H1 (cell line): ENCODE results near the gene LEPR. TPM values are rescaled to one million over a fixed set of nuclear protein-coding genes. Genes with fewer than 3 reads are reported as not detected.

Experiments
- CTCF ChIA-PET: fragments of 300-600 bp; sonication (Branson Sonifier 250); formaldehyde crosslinking; loops from one replicate; lab custom pipeline; 2021; ENCODE audit not compliant: partially characterized antibody; lab: Charles Lee
- POLR2A ChIA-PET: fragments of 300-600 bp; sonication (Branson Sonifier 250); formaldehyde crosslinking; loops from one replicate; lab custom pipeline; 2021; ENCODE audit warnings: inconsistent platforms; ENCODE audit not compliant: partially characterized antibody; lab: Charles Lee
- DNase-seq, 2 experiments: peaks; one replicate each; pipeline versions ENCODE4 v3.0.0 to v3.0.0-alpha.2; 2010 to 2022; ENCODE audit warnings: low spot score in 2 of 2, low read depth in 1 of 2, mixed read lengths in 1 of 2
- FAIRE-seq: peaks from 2 replicates; lab custom pipeline; 2011; peaks lifted over from hg19 to GRCh38; lab: Jason Lieb, UNC
- H2AFZ ChIP-seq: 2 replicates; pipeline ENCODE4 v1.8.1; 2012; ENCODE audit warnings: low read length, inconsistent platforms
- H2AK5ac ChIP-seq: 2 replicates; pipeline ENCODE4 v1.6.1; 2013; ENCODE audit warnings: low read depth, low read length
- H2BK120ac ChIP-seq: replicated peaks from 2 replicates; pipeline ENCODE3; 2013; ENCODE audit warnings: low read depth, low read length, inconsistent platforms
- H2BK12ac ChIP-seq: 2 replicates; pipeline ENCODE4 v1.6.1; 2013; ENCODE audit warnings: low read depth, low read length
- H2BK15ac ChIP-seq: 2 replicates; pipeline ENCODE4 v1.6.1; 2013; ENCODE audit warnings: low read length
- H2BK20ac ChIP-seq: 2 replicates; pipeline ENCODE4 v1.6.1; 2013; ENCODE audit warnings: low read length
- H2BK5ac ChIP-seq: 2 replicates; pipeline ENCODE4 v1.6.1; 2013; ENCODE audit warnings: low read depth, low read length
- H3K14ac ChIP-seq: 2 replicates; pipeline ENCODE4 v1.6.1; 2013; ENCODE audit warnings: inconsistent platforms; ENCODE audit not compliant: insufficient read length
- H3K18ac ChIP-seq: 2 replicates; pipeline ENCODE4 v1.6.1; 2013; ENCODE audit warnings: low read length; ENCODE audit errors: extremely low read depth
- H3K23ac ChIP-seq: 2 replicates; pipeline ENCODE4 v1.6.1; 2013; ENCODE audit warnings: inconsistent platforms; ENCODE audit not compliant: insufficient read length
- H3K23me2 ChIP-seq: 2 replicates; pipeline ENCODE4 v1.6.1; 2013; ENCODE audit warnings: low read depth, low read length
- H3K27ac ChIP-seq: 2 replicates; pipeline ENCODE4 v1.6.1; 2011; ENCODE audit warnings: low read depth, low read length, inconsistent platforms
- H3K27me3 ChIP-seq, 4 experiments: replicated peaks in 1 of 4; 1 replicate in 1 of 4; 2 replicates in 3 of 4; pipeline versions ENCODE4 v1.6.1 to v1.8.1; 2011 to 2013; ENCODE audit warnings: low read length in 3 of 4, mild to moderate bottlenecking in 3 of 4, inconsistent platforms in 2 of 4, mixed read lengths in 2 of 4, moderate library complexity in 1 of 4; ENCODE audit not compliant: control insufficient read depth in 3 of 4, insufficient read depth in 3 of 4; ENCODE audit errors: extremely low read depth in 1 of 4
- H3K36me3 ChIP-seq, 4 experiments: 2 replicates each; pipeline versions ENCODE4 v1.6.1 to v1.8.1; 2011 to 2013; ENCODE audit warnings: mild to moderate bottlenecking in 4 of 4, low read length in 3 of 4, moderate library complexity in 2 of 4, control low read depth in 1 of 4, inconsistent platforms in 1 of 4; ENCODE audit not compliant: insufficient read depth in 4 of 4, control insufficient read depth in 2 of 4
- H3K4ac ChIP-seq: replicated peaks from 2 replicates; pipeline ENCODE3; 2013; ENCODE audit warnings: low read length, low read depth, mixed read lengths, inconsistent platforms; ENCODE audit not compliant: insufficient read length
- H3K4me1 ChIP-seq, 4 experiments: replicated peaks in 1 of 4; 1 replicate in 1 of 4; 2 replicates in 3 of 4; pipeline versions ENCODE4 v1.6.1 to v1.8.1; 2011 to 2013; ENCODE audit warnings: low read length in 3 of 4, inconsistent platforms in 2 of 4, mixed read lengths in 1 of 4; ENCODE audit not compliant: insufficient read depth in 4 of 4, control insufficient read depth in 3 of 4
- H3K4me2 ChIP-seq, 2 experiments: 2 replicates each; pipeline versions ENCODE4 v1.6.1 to v1.8.1; 2011 to 2013; ENCODE audit warnings: low read depth in 2 of 2, low read length in 2 of 2, control low read depth in 1 of 2, inconsistent platforms in 1 of 2, mild to moderate bottlenecking in 1 of 2; ENCODE audit not compliant: insufficient read depth in 1 of 2
- H3K4me3 ChIP-seq, 4 experiments: fragments of 200-600, 300-600 bp in 1 of 4; sonication (generic), shearing (Covaris generic), sonication (Bioruptor Twin) in 1 of 4; 2 replicates each; pipeline versions ENCODE4 v1.5.1 to v1.8.1; 2011 to 2016; ENCODE audit warnings: low read length in 4 of 4, low read depth in 3 of 4, control low read depth in 2 of 4, inconsistent platforms in 2 of 4, mild to moderate bottlenecking in 2 of 4, mixed read lengths in 1 of 4, moderate library complexity in 1 of 4; ENCODE audit not compliant: insufficient read depth in 2 of 4; ENCODE audit errors: extremely low read depth in 1 of 4
- H3K56ac ChIP-seq: replicated peaks from 2 replicates; pipeline ENCODE3; 2013; ENCODE audit warnings: low read depth, mild to moderate bottlenecking, mixed read lengths, low read length, inconsistent platforms; ENCODE audit not compliant: insufficient read length
- H3K79me1 ChIP-seq: 2 replicates; pipeline ENCODE4 v1.6.1; 2013; ENCODE audit warnings: low read depth, low read length, control low read depth
- H3K79me2 ChIP-seq, 2 experiments: 2 replicates each; pipeline versions ENCODE4 v1.6.1 to v1.8.1; 2012 to 2013; ENCODE audit warnings: low read length in 2 of 2, mild to moderate bottlenecking in 2 of 2, inconsistent platforms in 1 of 2; ENCODE audit not compliant: insufficient read depth in 2 of 2, control insufficient read depth in 1 of 2
- H3K9ac ChIP-seq, 4 experiments: replicated peaks in 1 of 4; 1 replicate in 1 of 4; 2 replicates in 3 of 4; pipeline versions ENCODE4 v1.6.1 to v1.8.1; 2011 to 2013; ENCODE audit warnings: low read depth in 3 of 4, low read length in 3 of 4, control low read depth in 2 of 4, mild to moderate bottlenecking in 2 of 4, moderate library complexity in 2 of 4, inconsistent platforms in 1 of 4; ENCODE audit errors: extremely low read depth in 1 of 4
- H3K9me3 ChIP-seq, 2 experiments: 2 replicates each; pipeline versions ENCODE4 v1.6.1 to v1.8.1; 2012 to 2013; ENCODE audit warnings: mild to moderate bottlenecking in 2 of 2, moderate library complexity in 2 of 2, control low read depth in 1 of 2, inconsistent platforms in 1 of 2, low read depth in 1 of 2, low read length in 1 of 2, mixed read lengths in 1 of 2; ENCODE audit not compliant: insufficient read depth in 2 of 2
- H4K20me1 ChIP-seq, 2 experiments: replicated peaks in 1 of 2; 2 replicates each; pipeline versions ENCODE3 to v1.8.1; 2011 to 2013; ENCODE audit warnings: inconsistent platforms in 2 of 2, low read length in 2 of 2, mild to moderate bottlenecking in 1 of 2; ENCODE audit not compliant: insufficient read depth in 2 of 2, control insufficient read depth in 1 of 2
- H4K5ac ChIP-seq: 2 replicates; pipeline ENCODE4 v1.6.1; 2013; ENCODE audit warnings: low read length, low read depth, mixed read lengths, inconsistent platforms; ENCODE audit not compliant: insufficient read length
- H4K8ac ChIP-seq: 2 replicates; pipeline ENCODE4 v1.8.0; 2013; ENCODE audit warnings: mild to moderate bottlenecking, moderate library complexity, low read length, inconsistent platforms; ENCODE audit not compliant: insufficient read depth; ENCODE audit errors: extremely low read depth
- H4K91ac ChIP-seq: replicated peaks from 2 replicates; pipeline ENCODE3; 2013; ENCODE audit warnings: low read length, mixed read lengths, inconsistent platforms; ENCODE audit not compliant: insufficient read length
- CTCF ChIP-seq, 3 experiments: IDR thresholded peaks; 1 replicate in 2 of 3; 2 replicates in 1 of 3; pipeline versions ENCODE4 v1.5.1 to v1.6.1; 2011; ENCODE audit warnings: low read length in 3 of 3, mild to moderate bottlenecking in 3 of 3, inconsistent platforms in 2 of 3, low read depth in 1 of 3, moderate library complexity in 1 of 3; ENCODE audit not compliant: insufficient read depth in 1 of 3; ENCODE audit errors: control extremely low read depth in 1 of 3
- E2F6 ChIP-seq: IDR thresholded peaks from 2 replicates; pipeline ENCODE4 v1.6.1; 2012; ENCODE audit warnings: inconsistent platforms
- EGR1 ChIP-seq: IDR thresholded peaks from 2 replicates; pipeline ENCODE4 v1.6.1; 2011; ENCODE audit warnings: low read depth, low read length, borderline replicate concordance
- PHF8 ChIP-seq: fragments of 200-600 bp; sonication (generic); conservative IDR thresholded peaks from 2 replicates; pipeline ENCODE4 v1.7.1; 2012; ENCODE audit warnings: low read depth, mild to moderate bottlenecking, inconsistent platforms, low read length, moderate library complexity
- POLR2AphosphoS5 ChIP-seq: IDR thresholded peaks from 2 replicates; pipeline ENCODE4 v1.6.1; 2011; ENCODE audit warnings: low read depth, low read length
- RXRA ChIP-seq: IDR thresholded peaks from 2 replicates; pipeline ENCODE4 v1.6.1; 2011; ENCODE audit warnings: low read depth, mild to moderate bottlenecking, low read length, moderate library complexity; ENCODE audit not compliant: insufficient read depth
- SAP30 ChIP-seq: fragments of 300-600 bp; sonication (generic); IDR thresholded peaks from 2 replicates; pipeline ENCODE4 v1.7.1; 2012; ENCODE audit warnings: low read length, moderate library complexity, mild to moderate bottlenecking, inconsistent platforms; ENCODE audit not compliant: insufficient read depth, insufficient replicate concordance
- SP1 ChIP-seq: IDR thresholded peaks from 2 replicates; pipeline ENCODE4 v1.6.1; 2011; ENCODE audit warnings: low read depth, low read length
- SP2 ChIP-seq: IDR thresholded peaks from 2 replicates; pipeline ENCODE4 v1.6.1; 2012; ENCODE audit warnings: mild to moderate bottlenecking, low read length, inconsistent platforms
- TAF7 ChIP-seq: optimal IDR thresholded peaks from 2 replicates; pipeline ENCODE3; 2011; ENCODE audit warnings: low read depth, mild to moderate bottlenecking, inconsistent platforms, low read length, moderate library complexity, borderline replicate concordance
- TBP ChIP-seq: IDR thresholded peaks from 2 replicates; pipeline ENCODE4 v1.6.1; 2011; ENCODE audit warnings: low read depth, low read length, improper control_type of control experiment
- WGBS, 2 experiments: shearing (Covaris generic) in 1 of 2; methylation state at CpG; one replicate each; pipeline versions ENCODE4 v1.1.6 to v1.1.7; 2013 to 2015; ENCODE audit warnings: low lambda C conversion rate in 2 of 2, mixed read lengths in 2 of 2, inconsistent platforms in 1 of 2, low coverage in 1 of 2, missing lambda C conversion rate in 1 of 2; ENCODE audit not compliant: insufficient replicate concordance in 2 of 2, insufficient coverage in 1 of 2, insufficient read length in 1 of 2; ENCODE audit errors: extremely low coverage in 1 of 2, missing lambda C conversion rate in 1 of 2; 5-methylcytosine and 5-hydroxymethylcytosine counted together
- polyA plus RNA-seq, 7 experiments: library from polyadenylated mRNA; depleted of rRNA in 3 of 7; stranded (reverse) in 5 of 7; unstranded in 2 of 7; fragments of >200 nt in 5 of 7; fragments of 200-250 nt in 2 of 7; gene quantifications; 1 replicate in 5 of 7; 2 replicates in 1 of 7; 4 replicates in 1 of 7; pipeline versions ENCODE4 v1.2.1 to v1.2.3, GENCODE V29; 2011 to 2013; ENCODE audit warnings: missing spikeins in 2 of 7, mixed read lengths in 2 of 7
- total RNA-seq: library from RNA; stranded (reverse); fragmentation: NEBNext Ultra II Directional; extraction: Animal tissue kit (Norgen Biotek cat#: 25700); gene quantifications from 2 replicates; pipeline ENCODE4 v1.2.1, GENCODE V29; 2021

LEPR gene
- total and polyA plus RNA-seq, 2 of the 8 experiments (the other 6 are each of a cell fraction or from before 2014, with no cell fraction given), result 1.3 to 3.9 TPM

GRCh38 chr1:65424573-65424889 lies 4.1 kb downstream of the LEPR start:
- DNase-seq, result no peak
- H3K4ac ChIP-seq, result no peak overlapping the region
- H3K23ac ChIP-seq, result no peak overlapping the region
- 85% methylated on average over 1 of the region's 1 CpG; no CpG with 5 or more reads in 1 of the 2 experiments for WGBS, 2 experiments
- no peak overlapping the region for H3K56ac ChIP-seq
- no peak overlapping the region for H3K18ac ChIP-seq
- peak overlapping the region; percentile 72; the same call in 1 of the 2 replicates for H2BK12ac ChIP-seq
- no peak for FAIRE-seq
- peaks cover 0 to 35% of the 10 kb centered on the region in 2 experiments; a peak in 3 of 4 replicates for H3K79me2 ChIP-seq
- no peak overlapping the region for H2AK5ac ChIP-seq
- no peak overlapping the region for H2BK5ac ChIP-seq
- peaks cover 6% of the 10 kb centered on the region for H3K23me2 ChIP-seq
- ChIA-PET POLR2A (interaction anchor here (1.9 to 2.7 kb wide), 2 partner anchors 11 to 146 kb away, joined by 8 read pairs; no protein-coding TSS in a partner anchor), CTCF (interaction anchor here (0.6 to 1.9 kb wide), 3 partner anchors 15 to 188 kb away, joined by 3 to 6 read pairs (median 3); no protein-coding TSS in a partner anchor)
- no peak overlapping the region for H4K8ac ChIP-seq
- no peak overlapping the region for H3K4me3 ChIP-seq
- H3K9me3 ChIP-seq, result no peaks in the 10 kb centered on the region
- no peaks in the 10 kb centered on the region for H4K20me1 ChIP-seq
- no peak overlapping the region for H2BK20ac ChIP-seq
- H4K5ac ChIP-seq, result no peak overlapping the region
- peaks cover 0 to 15% (median 4%) of the 10 kb centered on the region in 4 experiments; a peak in 4 of 8 replicates for H3K36me3 ChIP-seq
- no peaks in the 10 kb centered on the region for H3K27me3 ChIP-seq
- no peak overlapping the region for H3K27ac ChIP-seq
- no peak overlapping the region for H2BK15ac ChIP-seq
- no peak overlapping the region for H3K14ac ChIP-seq
- H2BK120ac ChIP-seq, result no peak overlapping the region
- H3K4me2 ChIP-seq, result no peak overlapping the region
- H4K91ac ChIP-seq, result no peak overlapping the region
- H3K79me1 ChIP-seq, result peaks cover 9% of the 10 kb centered on the region
- H2AFZ ChIP-seq, result no peak overlapping the region
- H3K9ac ChIP-seq, result no peak overlapping the region
- H3K4me1 ChIP-seq, result peaks cover 0 to 25% (median 6%) of the 10 kb centered on the region in 4 experiments; a peak in 5 of 7 replicates
- TF ChIP-seq SP2, result no peak
- no peak for TF ChIP-seq TBP
- no peak for TF ChIP-seq E2F6
- TF ChIP-seq EGR1, result no peak
- TF ChIP-seq SP1, result no peak
- TF ChIP-seq POLR2AphosphoS5, result no peak
- no peak for TF ChIP-seq TAF7
- TF ChIP-seq CTCF (IDR thresholded peaks at IDR 0.05; ENCODE audit: control extremely low read depth in 1 of 3, insufficient read depth in 1 of 3, low read depth in 1 of 3, low read length in 3 of 3), result no peak
- TF ChIP-seq RXRA, result no peak
- TF ChIP-seq PHF8, result no peak
- no peak for TF ChIP-seq SAP30
